GM18951 (cell line): Measurements from ENCODE around the gene L1TD1.

Experiments
- POLR2A ChIP-seq: IDR thresholded peaks from 4 replicates; pipeline ENCODE4 v1.6.1; 2011; ENCODE audit warnings: mild to moderate bottlenecking; ENCODE audit not compliant: insufficient read length, insufficient read depth; ENCODE audit errors: extremely low read depth
- in situ Hi-C: fragments of 300-500 bp; cut with MboI; formaldehyde crosslinking; loops from one replicate; pipeline ENCODE4 v1.12.0; 2022; ENCODE audit warnings: low sequenced_read_pairs, mixed read lengths, inconsistent platforms; ENCODE audit not compliant: unreplicated experiment

The L1TD1 gene

GRCh38 chr1:62184336-62184735 is 10.3 kb upstream of the L1TD1 start:
- TF ChIP-seq POLR2A, result no peak
- in situ Hi-C loops, result no loop called here

- in situ Hi-C loops, result loop anchor here (5.0 kb wide), 1 partner anchor 222 kb away; no protein-coding TSS in a partner anchor
Observed at GRCh38 chr1:62185233-62185632, 9.4 kb upstream of the L1TD1 start.

- TF ChIP-seq POLR2A, result no peak
- in situ Hi-C loops, result loop anchor here (5.0 kb wide), 1 partner anchor 222 kb away; no protein-coding TSS in a partner anchor
Observed at GRCh38 chr1:62185677-62186076, 9.0 kb upstream of the L1TD1 start.

GRCh38 chr1:62187548-62187947 is 7.1 kb upstream of the L1TD1 start:
- TF ChIP-seq POLR2A, result no peak
- in situ Hi-C loops, result loop anchor here (5.0 kb wide), 1 partner anchor 220 kb away; no protein-coding TSS in a partner anchor

- no peak for TF ChIP-seq POLR2A
- in situ Hi-C loops, result loop anchor here (5.0 kb wide), 1 partner anchor 219 kb away; no protein-coding TSS in a partner anchor
Observed at GRCh38 chr1:62188111-62188510, 6.5 kb upstream of the L1TD1 start.

- in situ Hi-C loops, result no loop called here
- no peak for TF ChIP-seq POLR2A
Observed at GRCh38 chr1:62196086-62196690, 1.5 kb downstream of the L1TD1 start.

- in situ Hi-C loops, result no loop called here
- TF ChIP-seq POLR2A, result no peak
Observed at GRCh38 chr1:62198069-62198780, 3.6 kb downstream of the L1TD1 start.

- in situ Hi-C loops, result no loop called here
Observed at GRCh38 chr1:62198781-62199125, 4.1 kb downstream of the L1TD1 start.

GRCh38 chr1:62207187-62207586 is 12.5 kb downstream of the L1TD1 start:
- no peak for TF ChIP-seq POLR2A
- in situ Hi-C loops, result no loop called here

More at GRCh38 chr1:62198781-62199125, 4.1 kb downstream of the L1TD1 start:
- no peak for TF ChIP-seq POLR2A

GRCh38 chr1:62208087-62208486 is 13.4 kb downstream of the L1TD1 start:
- in situ Hi-C loops, result no loop called here
- no peak for TF ChIP-seq POLR2A

- in situ Hi-C loops, result no loop called here
- TF ChIP-seq POLR2A, result no peak
Observed at GRCh38 chr1:62208970-62209369, 14.3 kb downstream of the L1TD1 start.

GRCh38 chr1:62209931-62210595 is 15.4 kb downstream of the L1TD1 start:
- no peak for TF ChIP-seq POLR2A
- in situ Hi-C loops, result no loop called here

GRCh38 chr1:62210960-62211359 is 16.3 kb downstream of the L1TD1 start:
- in situ Hi-C loops, result no loop called here
- TF ChIP-seq POLR2A, result no peak

GRCh38 chr1:62212411-62212810 is 17.8 kb downstream of the L1TD1 start:
- TF ChIP-seq POLR2A, result no peak
- in situ Hi-C loops, result no loop called here
